Measurements from ENCODE around the gene ADAMTSL4. TPM values are rescaled to one million over a fixed set of nuclear protein-coding genes. Genes with fewer than 3 reads are reported as not detected.
A peak's percentile ranks its signal among the peaks of the same experiment; 100 is the strongest.

Gene ADAMTSL4
- polyA plus RNA-seq, 1 experiment: 8.6 TPM

DNA sequence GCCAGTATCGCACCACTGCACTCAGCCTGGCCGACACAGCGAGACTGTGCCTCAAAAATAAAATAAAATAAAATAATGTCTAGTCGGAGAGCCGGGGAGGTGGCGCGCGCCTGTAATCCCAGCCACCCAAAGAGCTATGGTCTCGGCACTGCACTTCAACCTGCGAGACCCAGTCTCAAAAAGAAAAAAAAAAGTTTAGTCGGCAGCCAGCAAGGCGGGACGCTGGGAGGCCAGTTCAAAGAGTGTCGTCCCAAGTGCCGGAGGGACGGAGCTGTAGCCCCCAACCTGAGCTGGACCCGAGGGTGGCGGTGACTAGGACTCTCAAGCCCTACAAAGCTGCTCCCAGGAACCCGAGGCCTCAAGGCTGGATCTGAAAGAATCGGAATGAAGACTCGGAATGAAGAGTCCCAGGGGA lies 34.3 kb upstream of the ADAMTSL4 start:
- Histone ChIP-seq H3K4me3 (ENCODE audit: low read depth, low read length) (peak overlapping the region; percentile 61), H3K27me3 (ENCODE audit: control insufficient read depth, insufficient read depth, low read length) (no peaks in the 10 kb centered on the region), H3K36me3 (ENCODE audit: control insufficient read depth, insufficient read depth, low read length) (peaks cover 5% of the 10 kb centered on the region)
- ChIA-PET POLR2A (interaction anchor here (0.6 to 1.1 kb wide), 2 partner anchors 10 to 18 kb away, joined by 4 read pairs; no protein-coding TSS in a partner anchor), CTCF (interaction anchor here (0.6 to 4.9 kb wide), 6 partner anchors 16 to 737 kb away, joined by 3 to 37 read pairs (median 3); partner anchors contain the start of gene TARS2)
- no peak for TF ChIP-seq CTCF (IDR thresholded peaks at IDR 0.05; ENCODE audit: insufficient read depth, low read depth, low read length)
- DNase-seq (ENCODE audit: low read depth): no peak

DNA sequence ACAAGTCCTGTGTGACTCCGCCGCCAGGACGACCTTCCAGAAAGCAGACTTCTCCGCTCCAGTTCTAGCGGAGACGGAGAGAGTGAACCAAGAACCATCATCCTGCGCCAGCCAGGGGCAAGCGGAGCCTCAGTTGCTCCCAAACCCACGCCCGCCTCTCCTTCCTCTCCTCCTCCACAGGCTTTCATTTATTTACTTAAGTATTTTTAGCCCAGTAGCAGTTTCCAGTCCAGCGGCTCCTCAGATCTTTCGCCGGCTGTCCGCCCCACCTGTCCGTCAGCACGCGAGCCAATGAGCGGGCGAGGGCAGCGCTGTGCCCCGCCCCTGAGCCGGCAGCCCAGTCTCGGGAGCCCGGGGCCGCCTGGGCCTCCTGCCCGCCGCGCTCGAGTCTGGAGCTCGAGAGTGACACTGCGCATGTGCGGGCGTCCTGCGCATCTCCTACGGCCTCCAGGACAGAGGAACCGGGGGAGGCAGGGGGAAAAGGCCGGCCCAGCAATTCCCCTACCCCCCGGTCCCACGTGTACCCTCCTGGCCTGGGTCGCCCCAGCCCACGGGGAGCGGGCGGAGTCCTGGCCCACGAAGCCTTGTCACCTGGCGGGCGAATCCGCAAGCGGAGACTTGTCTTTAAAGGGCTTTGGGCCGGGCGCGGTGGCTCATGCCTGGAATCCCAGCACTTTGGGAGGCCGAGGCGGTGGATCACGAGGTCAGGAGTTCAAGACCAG lies 33.7 kb upstream of the ADAMTSL4 start, which contains the start of gene FALEC:
Gene FALEC (plus strand): TSS at position 425 of the 722 bp plus-strand sequence.
- Histone ChIP-seq H3K4me3 (ENCODE audit: low read depth, low read length) (peak within 1 kb of the TSS; percentile 61), H3K27me3 (ENCODE audit: control insufficient read depth, insufficient read depth, low read length) (no peaks in the 10 kb centered on the region), H3K36me3 (ENCODE audit: control insufficient read depth, insufficient read depth, low read length) (peaks cover 5% of the 10 kb centered on the region)
- POLR2A ChIA-PET: interaction anchor here (0.5 to 1.2 kb wide), 5 partner anchors 8 to 250 kb away, joined by 3 to 14 read pairs (median 4); partner anchors contain the start of genes CTSS and ECM1
- CTCF ChIA-PET: interaction anchor here (0.6 to 4.9 kb wide), 8 partner anchors 17 to 736 kb away, joined by 3 to 37 read pairs (median 3); partner anchors contain the start of gene TARS2
- DNase-seq (ENCODE audit: low read depth): peak; percentile 77
- TF ChIP-seq CTCF (IDR thresholded peaks at IDR 0.05; ENCODE audit: insufficient read depth, low read depth, low read length): 0 out of 2 replicates have a peak, but pooled peaks have one; percentile 3

- CTCF ChIA-PET: interaction anchor here (0.8 to 4.9 kb wide), 8 partner anchors 9 to 153 kb away, joined by 3 to 37 read pairs (median 3); partner anchors contain the start of gene TARS2
- no peaks in the 10 kb centered on the region for H3K27me3 ChIP-seq (ENCODE audit: control insufficient read depth, insufficient read depth, low read length)
- peaks cover 5% of the 10 kb centered on the region for H3K36me3 ChIP-seq (ENCODE audit: control insufficient read depth, insufficient read depth, low read length)
- POLR2A ChIA-PET: interaction anchor here (0.5 to 1.2 kb wide), 5 partner anchors 8 to 249 kb away, joined by 3 to 14 read pairs (median 4); partner anchors contain the start of genes CTSS and ECM1
- 0 out of 2 replicates have a peak, but pooled peaks have one; percentile 16 for TF ChIP-seq CTCF (IDR thresholded peaks at IDR 0.05; ENCODE audit: insufficient read depth, low read depth, low read length)
- DNase-seq (ENCODE audit: low read depth): no peak
- peak overlapping the region; percentile 61 for H3K4me3 ChIP-seq (ENCODE audit: low read depth, low read length)
These were observed 33.1 kb upstream of the ADAMTSL4 start for GRCh38 chr1:150516050-150516591.

- 0 out of 2 replicates have a peak, but pooled peaks have one; percentile 1 for TF ChIP-seq CTCF (IDR thresholded peaks at IDR 0.05; ENCODE audit: insufficient read depth, low read depth, low read length)
- DNase-seq (ENCODE audit: low read depth): no peak
- CTCF ChIA-PET: interaction anchor here (0.8 to 4.9 kb wide), 6 partner anchors 9 to 153 kb away, joined by 3 to 37 read pairs (median 4); no protein-coding TSS in a partner anchor
- H3K27me3 ChIP-seq (ENCODE audit: control insufficient read depth, insufficient read depth, low read length): no peaks in the 10 kb centered on the region
- POLR2A ChIA-PET: interaction anchor here (0.6 to 1.2 kb wide), 2 partner anchors 9 to 62 kb away, joined by 3 to 6 read pairs; partner anchors contain the start of gene ECM1
- no peak overlapping the region for H3K4me3 ChIP-seq (ENCODE audit: low read depth, low read length)
- H3K36me3 ChIP-seq (ENCODE audit: control insufficient read depth, insufficient read depth, low read length): peaks cover 2% of the 10 kb centered on the region
These were observed 32.6 kb upstream of the ADAMTSL4 start for GRCh38 chr1:150516616-150517015.

All from BJ (cell line).